Stromal cell of bone marrow (primary cell): ENCODE data around the gene ADH1A.
"Not testable (repeated sequence)": the region's sequence is repeated elsewhere in the genome, so short reads cannot be mapped to it uniquely, and the experiment has no call there.

Experiments used
- DNase-seq: peaks from one replicate; pipeline ENCODE4 v3.0.0-alpha.2; 2012; ENCODE audit warnings: low read depth

The ADH1A gene

GRCh38 chr4:99281261-99281660 lies 9.5 kb downstream of the ADH1A start:
- no peak for DNase-seq

DNA sequence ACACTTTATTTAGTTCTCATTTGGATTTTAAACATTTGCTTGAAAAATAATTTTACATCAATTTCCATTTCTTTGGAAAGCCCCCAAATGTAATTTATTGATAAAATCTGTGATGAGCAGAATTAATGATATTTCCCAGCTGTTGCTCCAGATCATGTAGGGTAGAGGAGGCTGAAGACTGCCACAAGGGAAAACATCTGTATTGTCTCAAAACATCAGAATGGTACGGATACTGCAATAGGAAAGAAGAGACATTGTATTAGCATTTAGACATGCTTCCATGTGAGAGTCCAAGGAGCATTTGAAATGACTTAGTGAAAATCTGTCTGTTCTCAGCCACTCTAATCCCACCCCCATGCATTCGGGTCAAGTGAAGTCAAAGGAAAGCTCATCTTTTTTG lies 14.4 kb downstream of the ADH1A start:
- no peak for DNase-seq

GRCh38 chr4:99275885-99276284 lies 14.9 kb downstream of the ADH1A start:
- no peak for DNase-seq

- no peak for DNase-seq
These were observed 15.7 kb downstream of the ADH1A start for GRCh38 chr4:99275050-99275449.

DNA sequence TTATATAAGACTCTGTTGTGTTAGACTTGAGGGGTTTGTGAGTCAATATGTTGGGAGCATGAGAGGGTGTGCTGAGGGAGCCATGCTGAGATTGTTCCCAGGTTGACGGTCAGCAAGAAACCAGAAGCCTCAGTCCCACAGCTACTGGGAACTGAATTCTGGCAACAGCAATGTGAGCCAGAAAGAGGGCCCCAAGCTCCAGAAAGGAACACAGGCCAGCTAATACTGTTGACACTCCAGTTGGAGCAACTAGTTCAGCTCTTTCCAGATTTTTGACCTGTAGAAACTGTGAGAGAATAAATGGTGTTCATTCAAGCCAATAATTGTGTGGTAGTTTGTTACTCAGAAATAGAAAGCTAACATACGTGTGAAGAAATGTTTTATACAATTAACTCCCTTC lies 17.1 kb downstream of the ADH1A start:
- DNase-seq = no peak

DNA sequence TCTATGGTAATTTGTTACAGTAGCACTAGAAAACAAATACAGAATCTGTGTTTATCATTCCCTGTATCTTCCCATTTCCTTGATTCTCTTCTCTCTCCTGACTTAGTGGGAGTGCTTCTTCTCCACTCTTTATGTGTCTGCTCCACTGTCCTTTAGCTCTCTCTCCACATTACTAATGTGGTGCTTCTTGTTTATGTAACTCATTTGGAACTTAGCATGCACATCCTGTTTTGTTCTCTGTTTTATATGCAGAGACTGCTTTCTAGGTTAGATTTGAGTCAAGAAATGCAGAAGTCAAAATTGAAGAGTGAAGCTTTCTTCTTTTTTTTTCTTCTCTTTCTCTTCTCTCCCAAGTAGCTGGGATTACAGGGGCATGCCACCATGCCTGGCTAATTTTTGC lies 25.9 kb downstream of the ADH1A start:
- no peak for DNase-seq

DNA sequence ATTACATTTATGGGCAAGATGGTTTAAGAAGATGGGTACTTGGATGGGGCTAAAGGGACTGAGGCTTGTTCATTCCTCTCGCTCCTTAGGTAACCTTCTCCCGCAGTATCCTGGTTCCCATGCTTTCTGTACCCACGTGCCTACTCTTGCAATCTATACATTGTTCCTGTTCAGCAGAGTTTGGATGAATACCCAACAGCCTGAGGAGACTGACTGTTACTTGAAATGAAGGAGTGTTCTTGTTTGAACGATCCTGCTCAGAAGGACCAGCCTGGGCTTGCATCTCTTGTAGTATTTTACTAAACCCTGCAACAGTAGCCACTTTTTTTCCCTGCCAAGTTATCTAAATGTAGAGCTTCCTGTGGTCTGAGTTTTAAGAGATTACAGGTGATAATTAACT lies 38.0 kb downstream of the ADH1A start:
- no peak for DNase-seq

DNA sequence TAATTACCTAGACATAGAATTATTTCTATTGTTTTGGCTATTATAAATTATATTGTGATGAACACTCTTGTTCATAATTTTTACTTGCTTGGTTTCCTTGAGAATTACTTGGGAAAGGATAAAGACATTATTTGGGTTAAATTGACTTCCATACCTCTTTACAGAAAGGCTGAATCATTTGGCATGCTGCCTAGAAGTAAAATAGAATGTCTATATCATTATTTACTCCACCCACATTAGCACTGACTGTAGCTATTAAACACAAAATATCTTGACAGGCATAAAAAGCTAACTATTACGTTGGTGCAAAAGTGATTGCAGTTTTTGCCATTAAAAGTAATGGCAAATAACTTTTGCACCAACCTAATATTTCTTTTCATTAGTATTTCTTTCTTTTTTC lies 42.1 kb downstream of the ADH1A start:
- no peak for DNase-seq

DNA sequence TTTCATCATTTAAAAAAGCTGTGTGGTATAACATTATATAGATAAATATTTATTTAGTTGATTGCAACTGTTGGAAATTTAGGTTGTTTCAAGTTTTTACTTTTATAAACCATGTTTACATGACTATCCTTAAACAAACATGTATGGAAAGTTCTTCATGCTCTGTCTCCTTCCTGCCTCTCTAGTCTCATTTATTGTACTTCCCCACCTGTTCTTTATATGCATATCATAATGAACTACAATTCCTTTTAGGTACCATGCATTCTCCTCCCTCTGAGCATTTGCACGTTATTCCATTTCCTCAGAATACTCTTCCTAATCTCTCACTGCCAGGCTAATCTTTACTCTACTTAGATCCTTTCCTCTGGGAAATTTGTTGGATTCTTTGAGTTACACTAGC lies 54.8 kb downstream of the ADH1A start:
- DNase-seq = no peak

DNA sequence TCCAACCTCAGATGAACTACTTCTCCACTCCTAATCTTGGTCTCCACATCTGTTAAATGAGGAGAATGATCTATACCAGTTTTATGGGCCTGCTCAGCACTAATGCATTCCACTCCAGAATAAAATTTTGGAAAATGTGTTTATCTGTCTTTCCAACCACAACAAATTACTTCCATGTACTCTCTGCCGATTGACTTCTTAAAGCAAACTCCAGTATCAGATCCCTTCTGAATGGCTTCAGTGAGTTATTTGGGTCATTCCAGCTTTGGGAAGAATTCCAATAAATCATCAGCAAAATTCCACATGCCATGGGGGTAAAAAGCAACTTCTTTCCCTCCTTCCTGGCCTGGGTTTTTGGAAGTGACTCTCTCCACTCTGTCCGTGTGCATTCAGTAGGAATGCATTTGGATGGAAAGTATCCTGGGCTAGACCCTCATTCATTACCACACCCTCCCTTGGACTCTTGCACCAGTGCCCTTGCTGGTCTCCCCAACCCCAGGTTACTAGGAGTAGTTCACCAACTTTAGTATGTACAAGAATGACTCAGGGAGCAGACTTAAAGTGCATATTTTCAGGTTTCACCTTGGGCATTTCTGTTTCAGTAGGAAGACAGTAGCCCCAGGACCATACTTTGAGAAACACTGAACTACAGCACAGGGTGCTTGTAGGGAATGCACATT lies 56.3 kb downstream of the ADH1A start:
- no peak for DNase-seq

DNA sequence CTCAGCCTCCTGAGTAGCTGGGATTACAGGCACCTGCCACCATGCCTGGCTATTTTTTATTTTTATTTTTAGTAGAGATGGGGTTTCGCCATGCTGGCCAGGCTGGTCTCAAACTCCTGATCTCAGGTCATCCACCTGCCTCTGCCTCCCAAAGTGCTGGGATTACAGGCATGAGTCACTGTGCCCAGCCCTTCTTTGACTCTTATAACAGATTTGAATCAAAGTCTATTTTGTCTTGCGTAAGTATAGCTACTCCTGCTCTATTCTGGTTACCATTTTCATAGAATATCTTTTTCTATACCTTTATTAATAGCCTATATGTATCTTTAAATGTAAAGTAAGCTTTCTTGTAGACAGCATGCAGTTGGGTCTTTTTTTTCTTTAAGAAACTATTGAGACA lies 57.4 kb downstream of the ADH1A start:
- DNase-seq = not testable (repeated sequence)

DNA sequence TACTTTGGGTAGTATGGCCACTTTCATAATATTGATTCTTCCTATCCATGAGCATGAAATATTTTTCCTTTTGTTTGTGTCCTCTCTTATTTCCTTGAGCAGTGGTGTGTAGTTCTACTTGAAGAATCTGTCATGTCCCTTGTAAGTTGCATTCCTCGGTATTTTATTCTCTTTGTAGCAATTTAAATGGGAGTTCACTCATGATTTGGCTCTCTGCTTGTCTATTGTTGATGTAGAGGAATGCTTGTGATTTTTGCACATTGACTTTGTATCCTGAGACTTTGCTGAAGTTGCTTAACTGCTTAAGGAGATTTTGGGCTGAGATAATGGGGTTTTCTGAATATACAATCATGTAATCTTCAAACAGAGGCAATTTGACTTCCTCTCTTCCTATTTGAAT lies 62.1 kb downstream of the ADH1A start:
- not testable (repeated sequence) for DNase-seq

DNA sequence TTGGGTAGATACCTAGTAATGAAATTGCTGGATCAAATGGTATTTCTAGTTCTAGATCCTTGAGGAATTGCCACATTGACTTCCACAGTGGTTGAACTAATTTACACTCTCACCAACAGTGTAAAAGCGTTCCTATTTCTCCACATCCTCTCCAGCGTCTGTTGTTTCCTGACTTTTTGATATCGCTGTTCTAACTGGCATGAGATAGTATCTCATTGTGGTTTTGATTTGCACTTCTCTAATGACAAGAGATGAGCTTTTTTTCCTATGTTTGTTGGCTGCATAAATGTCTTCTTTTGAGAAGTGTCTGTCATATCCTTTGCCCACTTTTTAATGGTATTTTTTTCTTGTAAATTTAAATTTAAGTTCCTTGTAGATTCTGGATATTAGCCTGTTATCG lies 63.1 kb downstream of the ADH1A start:
- DNase-seq = not testable (repeated sequence)
